Keratinocyte (primary cell): ENCODE measurements around the gene RALGPS1. TPM values are rescaled to one million over a fixed set of nuclear protein-coding genes. Genes with fewer than 3 reads are reported as not detected.

Experiments
- DNase-seq: peaks from one replicate; pipeline ENCODE4 v3.0.0-alpha.2; 2011; ENCODE audit warnings: low read depth, missing footprints, low spot score
- FAIRE-seq: peaks from 2 replicates; lab custom pipeline; 2011; peaks lifted over from hg19 to GRCh38; lab: Jason Lieb, UNC
- H2AFZ ChIP-seq: 2 replicates; pipeline ENCODE4 v1.6.0; 2012; ENCODE audit warnings: low read length, control low read depth, inconsistent platforms; ENCODE audit not compliant: control insufficient read depth
- H3K27ac ChIP-seq: 2 replicates; pipeline ENCODE4 v1.5.1; 2011; ENCODE audit warnings: low read length; ENCODE audit not compliant: control insufficient read depth, insufficient read depth
- H3K27me3 ChIP-seq: 3 replicates; pipeline ENCODE4 v1.6.0; 2011; ENCODE audit warnings: low read length; ENCODE audit not compliant: control insufficient read depth, insufficient read depth; ENCODE audit errors: extremely low read depth
- H3K36me3 ChIP-seq, 2 experiments: 2 replicates in 1 of 2; 3 replicates in 1 of 2; pipeline ENCODE4 v1.5.1; 2011; ENCODE audit warnings: low read length in 2 of 2, mild to moderate bottlenecking in 1 of 2; ENCODE audit not compliant: control insufficient read depth in 2 of 2, insufficient read depth in 2 of 2; ENCODE audit errors: extremely low read depth in 1 of 2
- H3K4me1 ChIP-seq: 3 replicates; pipeline ENCODE4 v1.5.1; 2011; ENCODE audit warnings: low read length; ENCODE audit not compliant: control insufficient read depth, insufficient read depth; ENCODE audit errors: extremely low read depth
- H3K4me2 ChIP-seq: 3 replicates; pipeline ENCODE4 v1.6.0; 2011; ENCODE audit warnings: low read depth, low read length; ENCODE audit not compliant: control insufficient read depth, insufficient read depth; ENCODE audit errors: extremely low read depth
- H3K4me3 ChIP-seq, 3 experiments: fragments of 200-600 bp in 1 of 3; sonication (generic) in 1 of 3; 2 replicates in 2 of 3; 3 replicates in 1 of 3; pipeline ENCODE4 v1.5.1; 2011 to 2016; ENCODE audit warnings: low read length in 3 of 3, mild to moderate bottlenecking in 3 of 3, control low read depth in 2 of 3, inconsistent platforms in 1 of 3, low read depth in 1 of 3, mixed read lengths in 1 of 3, mixed run types in 1 of 3, moderate library complexity in 1 of 3; ENCODE audit not compliant: control insufficient read depth in 2 of 3, insufficient read depth in 2 of 3; ENCODE audit errors: extremely low read depth in 1 of 3
- H3K79me2 ChIP-seq: 2 replicates; pipeline ENCODE4 v1.6.0; 2012; ENCODE audit warnings: low read length; ENCODE audit not compliant: control insufficient read depth, insufficient read depth
- H3K9ac ChIP-seq: 3 replicates; pipeline ENCODE4 v1.6.0; 2011; ENCODE audit warnings: low read length; ENCODE audit not compliant: control insufficient read depth, insufficient read depth; ENCODE audit errors: extremely low read depth
- H3K9me1 ChIP-seq: 3 replicates; pipeline ENCODE4 v1.6.0; 2011; ENCODE audit warnings: low read length; ENCODE audit not compliant: control insufficient read depth, insufficient read depth; ENCODE audit errors: extremely low read depth
- H3K9me3 ChIP-seq: 2 replicates; pipeline ENCODE4 v1.5.1; 2012; ENCODE audit warnings: low read depth, low read length; ENCODE audit not compliant: control insufficient read depth
- H4K20me1 ChIP-seq: 3 replicates; pipeline ENCODE4 v1.6.0; 2011; ENCODE audit warnings: low read length; ENCODE audit not compliant: control insufficient read depth, insufficient read depth; ENCODE audit errors: extremely low read depth
- CTCF ChIP-seq, 3 experiments: IDR thresholded peaks in 1 of 3; conservative IDR thresholded peaks in 1 of 3; optimal IDR thresholded peaks in 1 of 3; 2 replicates in 2 of 3; 3 replicates in 1 of 3; pipeline versions ENCODE3 to v1.5.1; 2011; ENCODE audit warnings: low read length in 3 of 3, mild to moderate bottlenecking in 3 of 3, moderate library complexity in 2 of 3, control low read depth in 1 of 3, inconsistent platforms in 1 of 3; ENCODE audit not compliant: insufficient read depth in 2 of 3; ENCODE audit errors: extremely low read depth in 1 of 3
- EZH2 ChIP-seq: IDR thresholded peaks from one replicate; pipeline ENCODE4 v1.6.1; 2012; ENCODE audit warnings: inconsistent platforms, mild to moderate bottlenecking, low read length, moderate library complexity
- dilution Hi-C: fragments of 300-500 bp; cut with MboI; formaldehyde crosslinking; loops from one replicate; pipeline ENCODE4 v1.7.0; 2020; ENCODE audit warnings: low sequenced_read_pairs; ENCODE audit not compliant: extremely low pct_ligation_motif_present
- polyA plus RNA-seq, 5 experiments: library from polyadenylated mRNA; depleted of rRNA in 3 of 5; stranded (reverse) in 3 of 5; stranded (forward) in 1 of 5; unstranded in 1 of 5; fragments of >200 nt; gene quantifications; 1 replicate in 1 of 5; 2 replicates in 3 of 5; 3 replicates in 1 of 5; pipeline versions ENCODE4 v1.2.1 to v1.2.3, GENCODE V29; 2011 to 2012; ENCODE audit warnings: missing spikeins in 2 of 5, low read depth in 1 of 5, low replicate concordance in 1 of 5

Gene RALGPS1
- polyA plus RNA-seq, 1 donor (not counting 4 experiments of a cell fraction or from before 2014, with no cell fraction given), result 0.56 TPM

GRCh38 chr9:127253446-127253845 lies 338.9 kb downstream of the RALGPS1 start:
- TF ChIP-seq EZH2 (no peak), CTCF (optimal IDR thresholded peaks at IDR 0.05 in 1 of 3, IDR thresholded peaks at IDR 0.05 in 1 of 3, conservative IDR thresholded peaks at IDR 0.05 in 1 of 3; ENCODE audit: extremely low read depth in 1 of 3, insufficient read depth in 2 of 3, low read length in 3 of 3) (no peak)
- Histone ChIP-seq H3K4me3 (no peak overlapping the region), H3K27me3 (no peaks in the 10 kb centered on the region), H4K20me1 (no peaks in the 10 kb centered on the region), H3K36me3 (no peaks in the 10 kb centered on the region), H3K9ac (no peak overlapping the region), H3K9me3 (no peaks in the 10 kb centered on the region), H3K4me2 (no peak overlapping the region), H3K27ac (no peak overlapping the region), H3K79me2 (no peaks in the 10 kb centered on the region), H2AFZ (no peak overlapping the region), H3K9me1 (no peaks in the 10 kb centered on the region), H3K4me1 (no peaks in the 10 kb centered on the region)
- dilution Hi-C loops, result no loop called here
- DNase-seq (no peak), FAIRE-seq (no peak)

GRCh38 chr9:127255692-127256091 lies 341.1 kb downstream of the RALGPS1 start:
- no peak overlapping the region for H2AFZ ChIP-seq
- H3K9me1 ChIP-seq, result no peaks in the 10 kb centered on the region
- no peak for TF ChIP-seq CTCF (optimal IDR thresholded peaks at IDR 0.05 in 1 of 3, IDR thresholded peaks at IDR 0.05 in 1 of 3, conservative IDR thresholded peaks at IDR 0.05 in 1 of 3; ENCODE audit: extremely low read depth in 1 of 3, insufficient read depth in 2 of 3, low read length in 3 of 3)
- no peak for FAIRE-seq
- H3K4me3 ChIP-seq, result no peak overlapping the region
- H3K4me1 ChIP-seq, result no peaks in the 10 kb centered on the region
- H3K9me3 ChIP-seq, result no peaks in the 10 kb centered on the region
- H3K27me3 ChIP-seq, result no peaks in the 10 kb centered on the region
- H3K36me3 ChIP-seq, result no peaks in the 10 kb centered on the region
- DNase-seq, result no peak
- H3K79me2 ChIP-seq, result no peaks in the 10 kb centered on the region
- H3K4me2 ChIP-seq, result no peak overlapping the region
- no peak overlapping the region for H3K9ac ChIP-seq
- dilution Hi-C loops, result no loop called here
- no peaks in the 10 kb centered on the region for H4K20me1 ChIP-seq
- H3K27ac ChIP-seq, result no peak overlapping the region
